H9 (cell line): ENCODE measurements around the gene RUFY2. TPM values are rescaled to one million over a fixed set of nuclear protein-coding genes. Genes with fewer than 3 reads are reported as not detected.

ENCODE experiments used
- DNase-seq: peaks from one replicate; pipeline ENCODE4 v3.0.0-alpha.2; 2017
- H2AFZ ChIP-seq: one replicate; pipeline ENCODE4 v1.6.1; 2013; ENCODE audit warnings: mild to moderate bottlenecking, low read length, control low read depth, moderate library complexity
- H2AK5ac ChIP-seq: 2 replicates; pipeline ENCODE4 v1.6.1; 2013; ENCODE audit warnings: low read length, control low read depth, mixed read lengths; ENCODE audit not compliant: insufficient read length
- H2BK120ac ChIP-seq: one replicate; pipeline ENCODE4 v1.6.1; 2013; ENCODE audit warnings: low read depth, mild to moderate bottlenecking, low read length, control low read depth, inconsistent platforms; ENCODE audit not compliant: poor library complexity, severe bottlenecking
- H2BK12ac ChIP-seq: 2 replicates; pipeline ENCODE4 v1.6.1; 2013; ENCODE audit warnings: low read length, control low read depth, mixed read lengths, low read depth; ENCODE audit not compliant: insufficient read length
- H2BK15ac ChIP-seq: 2 replicates; pipeline ENCODE4 v1.6.1; 2013; ENCODE audit warnings: low read depth, low read length, control low read depth
- H2BK20ac ChIP-seq: one replicate; pipeline ENCODE4 v1.6.1; 2013; ENCODE audit warnings: low read depth, mild to moderate bottlenecking, low read length, control low read depth, inconsistent platforms; ENCODE audit not compliant: poor library complexity, severe bottlenecking
- H2BK5ac ChIP-seq: 2 replicates; pipeline ENCODE4 v1.6.1; 2013; ENCODE audit warnings: low read length, control low read depth, mixed read lengths; ENCODE audit not compliant: insufficient read length
- H3K14ac ChIP-seq: 2 replicates; pipeline ENCODE4 v1.6.1; 2013; ENCODE audit warnings: low read length, control low read depth; ENCODE audit not compliant: insufficient read depth
- H3K18ac ChIP-seq: 2 replicates; pipeline ENCODE4 v1.6.1; 2013; ENCODE audit warnings: low read depth, mild to moderate bottlenecking, mixed read lengths, low read length, control low read depth; ENCODE audit not compliant: insufficient read length
- H3K23ac ChIP-seq: 2 replicates; pipeline ENCODE4 v1.6.1; 2013; ENCODE audit warnings: low read length, control low read depth, mixed read lengths, low read depth; ENCODE audit not compliant: insufficient read length
- H3K23me2 ChIP-seq: 2 replicates; pipeline ENCODE4 v1.6.1; 2013; ENCODE audit warnings: low read depth, mild to moderate bottlenecking, mixed read lengths, low read length, control low read depth; ENCODE audit not compliant: insufficient read length, poor library complexity, severe bottlenecking
- H3K27ac ChIP-seq: 2 replicates; pipeline ENCODE4 v1.5.1; 2013; ENCODE audit warnings: low read length, control low read depth, mixed read lengths, low read depth; ENCODE audit not compliant: insufficient read length
- H3K27me3 ChIP-seq: 2 replicates; pipeline ENCODE4 v1.6.1; 2013; ENCODE audit warnings: low read length, control low read depth, inconsistent platforms; ENCODE audit not compliant: insufficient read depth
- H3K4ac ChIP-seq: 2 replicates; pipeline ENCODE4 v1.6.1; 2013; ENCODE audit warnings: low read depth, mild to moderate bottlenecking, control low read depth, inconsistent platforms, low read length, moderate library complexity
- H3K4me1 ChIP-seq: 2 replicates; pipeline ENCODE4 v1.6.1; 2013; ENCODE audit warnings: low read length, control low read depth, inconsistent platforms; ENCODE audit not compliant: insufficient read depth
- H3K4me2 ChIP-seq: 2 replicates; pipeline ENCODE4 v1.6.1; 2013; ENCODE audit warnings: low read length, control low read depth, mixed read lengths; ENCODE audit not compliant: insufficient read length, insufficient read depth
- H3K56ac ChIP-seq: 2 replicates; pipeline ENCODE4 v1.6.1; 2013; ENCODE audit warnings: low read depth, mild to moderate bottlenecking, mixed read lengths, low read length, control low read depth; ENCODE audit not compliant: insufficient read length
- H3K79me1 ChIP-seq: 2 replicates; pipeline ENCODE4 v1.6.1; 2013; ENCODE audit warnings: low read depth, mild to moderate bottlenecking, moderate library complexity, low read length, control low read depth, inconsistent platforms; ENCODE audit not compliant: insufficient read depth, poor library complexity, severe bottlenecking
- H3K79me2 ChIP-seq: 2 replicates; pipeline ENCODE4 v1.6.1; 2013; ENCODE audit warnings: low read length, control low read depth, inconsistent platforms; ENCODE audit not compliant: insufficient read depth
- H3K9ac ChIP-seq: 2 replicates; pipeline ENCODE4 v1.6.1; 2013; ENCODE audit warnings: low read length, control low read depth, mixed read lengths; ENCODE audit not compliant: insufficient read length; ENCODE audit errors: extremely low read depth
- H3K9me3 ChIP-seq: one replicate; pipeline ENCODE4 v1.6.1; 2013; ENCODE audit warnings: low read depth, low read length, inconsistent platforms; ENCODE audit not compliant: control insufficient read depth
- H3T11ph ChIP-seq: one replicate; pipeline ENCODE4 v1.6.1; 2013; ENCODE audit warnings: mild to moderate bottlenecking, low read length, control low read depth, inconsistent platforms
- H4K20me1 ChIP-seq: one replicate; pipeline ENCODE4 v1.6.1; 2013; ENCODE audit not compliant: control insufficient read depth, insufficient read length, insufficient read depth
- H4K5ac ChIP-seq: 2 replicates; pipeline ENCODE4 v1.6.1; 2013; ENCODE audit warnings: low read depth, mild to moderate bottlenecking, mixed read lengths, low read length, control low read depth; ENCODE audit not compliant: insufficient read length
- H4K8ac ChIP-seq: replicated peaks from 2 replicates; pipeline ENCODE4 v1.6.1; 2013; ENCODE audit warnings: low read length, control low read depth, mixed read lengths, low read depth; ENCODE audit not compliant: insufficient read length
- H4K91ac ChIP-seq: 2 replicates; pipeline ENCODE4 v1.6.1; 2013; ENCODE audit warnings: low read depth, mild to moderate bottlenecking, moderate library complexity, mixed read lengths, low read length, control low read depth; ENCODE audit not compliant: insufficient read length
- H3K27ac Mint-ChIP-seq, 3 experiments: 2 replicates in 2 of 3; 3 replicates in 1 of 3; pipeline ENCODE4 v1.8.0; 2020 to 2021; ENCODE audit warnings: mixed read lengths in 3 of 3, mild to moderate bottlenecking in 1 of 3, moderate library complexity in 1 of 3
- H3K27me3 Mint-ChIP-seq: 2 replicates; pipeline ENCODE4 v1.8.0; 2021; ENCODE audit warnings: low read depth, mild to moderate bottlenecking, moderate library complexity, mixed read lengths
- H3K36me3 Mint-ChIP-seq, 3 experiments: 2 replicates in 2 of 3; 3 replicates in 1 of 3; pipeline ENCODE4 v1.8.0; 2020 to 2021; ENCODE audit warnings: low read depth in 3 of 3, mixed read lengths in 3 of 3; ENCODE audit not compliant: insufficient read depth in 1 of 3
- H3K4me1 Mint-ChIP-seq, 2 experiments: 2 replicates each; pipeline ENCODE4 v1.8.0; 2020; ENCODE audit warnings: mixed read lengths in 2 of 2
- H3K4me3 Mint-ChIP-seq, 2 experiments: 2 replicates in 1 of 2; 3 replicates in 1 of 2; pipeline ENCODE4 v1.8.0; 2020 to 2021; ENCODE audit warnings: mild to moderate bottlenecking in 2 of 2, mixed read lengths in 2 of 2, moderate library complexity in 1 of 2
- H3K9me3 Mint-ChIP-seq, 2 experiments: 2 replicates in 1 of 2; 3 replicates in 1 of 2; pipeline ENCODE4 v1.8.0; 2020; ENCODE audit warnings: mild to moderate bottlenecking in 2 of 2, mixed read lengths in 2 of 2, moderate library complexity in 1 of 2
- WGBS: extraction: QIAGEN DNeasy Blood & Tissue Kit; methylation state at CpG from one replicate; pipeline ENCODE4 v1.1.7; 2013; ENCODE audit warnings: missing lambda C conversion rate, low lambda C conversion rate, mixed read lengths; ENCODE audit not compliant: insufficient read length; ENCODE audit errors: extremely low coverage; 5-methylcytosine and 5-hydroxymethylcytosine counted together
- total RNA-seq: library from RNA; stranded (reverse); gene quantifications from 2 replicates; pipeline ENCODE4 v1.2.1, GENCODE V29; 2021
- TF ChIP-seq, protein P1 (sequence below): fragments of 200-600 bp; sonication (generic); conservative IDR thresholded peaks from 3 replicates; pipeline ENCODE4 v1.8.0; 2021; ENCODE audit warnings: antibody characterized with exemption, mild to moderate bottlenecking

Gene RUFY2
- total RNA-seq, 1 experiment from 2014 or later = 14.1 TPM

DNA sequence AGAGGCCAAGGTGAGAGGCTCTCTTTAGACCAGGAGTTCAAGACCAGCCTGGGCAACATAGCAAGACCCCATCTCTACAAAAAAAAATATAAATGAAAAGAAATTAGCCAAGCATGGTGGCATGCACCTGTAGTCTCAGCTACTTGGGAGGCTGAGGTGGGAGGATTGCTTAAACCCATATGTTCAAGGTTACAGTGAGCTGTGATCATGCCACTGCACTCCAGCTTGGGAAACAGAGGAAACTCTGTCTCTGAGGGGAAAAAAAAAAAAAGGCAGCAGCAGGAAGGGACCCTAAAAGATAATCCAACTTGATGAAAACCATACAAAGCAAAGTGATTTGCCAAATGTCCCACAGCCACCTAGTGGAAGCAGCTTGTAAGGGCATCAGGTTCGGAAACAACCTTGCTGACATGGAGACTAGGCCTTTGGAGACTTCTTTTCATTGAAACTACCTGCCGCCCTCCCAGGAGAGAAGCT, 58.8 kb downstream of the RUFY2 start:
- Histone ChIP-seq H2BK5ac (no peak overlapping the region), H2AFZ (no peak overlapping the region), H3K79me1 (no peaks in the 10 kb centered on the region), H3K4me2 (no peak overlapping the region), H2BK12ac (no peak overlapping the region), H3K4ac (no peak overlapping the region), H3K14ac (no peak overlapping the region), H3K18ac (no peak overlapping the region), H3K56ac (no peak overlapping the region), H3K27ac (peak overlapping the region; percentile 23), H3K4me1 (no peaks in the 10 kb centered on the region), H3K9ac (no peak overlapping the region), H2BK15ac (no peak overlapping the region), H3K27me3 (no peaks in the 10 kb centered on the region), H3K79me2 (no peaks in the 10 kb centered on the region), H2BK20ac (no peak overlapping the region), H4K91ac (no peak overlapping the region), H3K9me3 (no peaks in the 10 kb centered on the region), H4K5ac (no peak overlapping the region), H4K8ac (no peak overlapping the region), H3T11ph (no peak overlapping the region), H2AK5ac (no peak overlapping the region), H3K23ac (no peak overlapping the region), H2BK120ac (no peak overlapping the region), H3K23me2 (no peaks in the 10 kb centered on the region), H4K20me1 (no peaks in the 10 kb centered on the region)
- DNase-seq = peak; percentile 77
- H3K4me3 Mint-ChIP-seq = no peak overlapping the region
- H3K9me3 Mint-ChIP-seq = no peaks in the 10 kb centered on the region
- H3K36me3 Mint-ChIP-seq = peaks cover 10 to 52% (median 31%) of the 10 kb centered on the region in 3 experiments
- H3K27me3 Mint-ChIP-seq = no peaks in the 10 kb centered on the region
- peaks cover 6% of the 10 kb centered on the region in 2 experiments; a peak in 2 of 4 replicates for H3K4me1 Mint-ChIP-seq
- peak overlapping the region; percentile 85 to 96 (median 94); a peak in 5 of 7 replicates for H3K27ac Mint-ChIP-seq
- TF ChIP-seq, protein P1, sequence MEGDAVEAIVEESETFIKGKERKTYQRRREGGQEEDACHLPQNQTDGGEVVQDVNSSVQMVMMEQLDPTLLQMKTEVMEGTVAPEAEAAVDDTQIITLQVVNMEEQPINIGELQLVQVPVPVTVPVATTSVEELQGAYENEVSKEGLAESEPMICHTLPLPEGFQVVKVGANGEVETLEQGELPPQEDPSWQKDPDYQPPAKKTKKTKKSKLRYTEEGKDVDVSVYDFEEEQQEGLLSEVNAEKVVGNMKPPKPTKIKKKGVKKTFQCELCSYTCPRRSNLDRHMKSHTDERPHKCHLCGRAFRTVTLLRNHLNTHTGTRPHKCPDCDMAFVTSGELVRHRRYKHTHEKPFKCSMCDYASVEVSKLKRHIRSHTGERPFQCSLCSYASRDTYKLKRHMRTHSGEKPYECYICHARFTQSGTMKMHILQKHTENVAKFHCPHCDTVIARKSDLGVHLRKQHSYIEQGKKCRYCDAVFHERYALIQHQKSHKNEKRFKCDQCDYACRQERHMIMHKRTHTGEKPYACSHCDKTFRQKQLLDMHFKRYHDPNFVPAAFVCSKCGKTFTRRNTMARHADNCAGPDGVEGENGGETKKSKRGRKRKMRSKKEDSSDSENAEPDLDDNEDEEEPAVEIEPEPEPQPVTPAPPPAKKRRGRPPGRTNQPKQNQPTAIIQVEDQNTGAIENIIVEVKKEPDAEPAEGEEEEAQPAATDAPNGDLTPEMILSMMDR = peak; percentile 83
- WGBS = no CpG with 5 or more reads among the region's 2 CpGs
